Epithelial cell of esophagus (primary cell): Measurements from ENCODE around the gene ABCA4.

Experiments used
- DNase-seq: peaks from one replicate; pipeline ENCODE4 v3.0.0; 2010; ENCODE audit warnings: low read depth
- H3K4me3 ChIP-seq: 2 replicates; pipeline ENCODE4 v1.5.1; 2011; ENCODE audit warnings: mild to moderate bottlenecking, low read length, control low read depth
- TF ChIP-seq, protein P1 (sequence below): IDR thresholded peaks from 2 replicates; pipeline ENCODE4 v1.5.1; 2011; ENCODE audit warnings: low read depth, mild to moderate bottlenecking, low read length, control low read depth, inconsistent platforms; ENCODE audit not compliant: insufficient read depth; ENCODE audit errors: missing control alignments

ABCA4 gene

GRCh38 chr1:94098585-94099111 lies 22.3 kb downstream of the ABCA4 start:
- TF ChIP-seq, protein P1, sequence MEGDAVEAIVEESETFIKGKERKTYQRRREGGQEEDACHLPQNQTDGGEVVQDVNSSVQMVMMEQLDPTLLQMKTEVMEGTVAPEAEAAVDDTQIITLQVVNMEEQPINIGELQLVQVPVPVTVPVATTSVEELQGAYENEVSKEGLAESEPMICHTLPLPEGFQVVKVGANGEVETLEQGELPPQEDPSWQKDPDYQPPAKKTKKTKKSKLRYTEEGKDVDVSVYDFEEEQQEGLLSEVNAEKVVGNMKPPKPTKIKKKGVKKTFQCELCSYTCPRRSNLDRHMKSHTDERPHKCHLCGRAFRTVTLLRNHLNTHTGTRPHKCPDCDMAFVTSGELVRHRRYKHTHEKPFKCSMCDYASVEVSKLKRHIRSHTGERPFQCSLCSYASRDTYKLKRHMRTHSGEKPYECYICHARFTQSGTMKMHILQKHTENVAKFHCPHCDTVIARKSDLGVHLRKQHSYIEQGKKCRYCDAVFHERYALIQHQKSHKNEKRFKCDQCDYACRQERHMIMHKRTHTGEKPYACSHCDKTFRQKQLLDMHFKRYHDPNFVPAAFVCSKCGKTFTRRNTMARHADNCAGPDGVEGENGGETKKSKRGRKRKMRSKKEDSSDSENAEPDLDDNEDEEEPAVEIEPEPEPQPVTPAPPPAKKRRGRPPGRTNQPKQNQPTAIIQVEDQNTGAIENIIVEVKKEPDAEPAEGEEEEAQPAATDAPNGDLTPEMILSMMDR = no peak
- no peak overlapping the region for H3K4me3 ChIP-seq
- no peak for DNase-seq

DNA sequence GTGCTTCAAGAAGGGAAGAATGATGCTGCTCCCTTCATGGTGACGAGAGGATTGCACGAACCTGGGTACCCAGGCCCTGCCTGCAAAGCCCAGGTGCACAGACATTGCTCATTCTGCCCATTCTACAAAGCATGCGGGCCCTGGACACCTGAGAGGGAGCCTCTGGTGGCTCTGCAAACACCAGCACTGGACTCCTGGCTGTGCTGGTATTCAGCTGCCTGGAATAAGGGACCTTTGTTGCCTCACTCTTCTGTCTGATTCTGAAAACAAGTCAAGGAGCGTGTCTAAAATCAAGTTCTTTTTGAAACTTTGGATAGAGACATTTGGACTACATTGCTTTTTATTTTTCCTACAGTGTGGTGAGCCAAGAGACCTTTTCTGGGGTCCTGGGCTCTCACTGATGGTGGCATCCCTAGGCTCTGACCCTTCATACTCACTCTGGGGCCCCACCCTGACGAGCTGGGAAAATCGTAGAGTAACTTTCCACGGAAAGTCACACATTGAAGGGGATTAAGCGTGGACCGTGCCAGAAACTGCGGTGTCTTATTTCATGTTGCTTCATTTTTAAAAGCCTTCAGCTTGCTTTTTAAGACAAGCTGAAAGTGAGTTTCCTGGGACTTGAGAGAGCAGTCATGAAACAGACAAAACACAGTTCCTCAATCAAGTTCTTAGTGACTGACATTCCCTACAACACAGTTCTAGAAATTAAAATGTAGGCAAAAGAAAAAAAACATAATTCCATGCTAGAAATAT lies 24.0 kb downstream of the ABCA4 start:
- TF ChIP-seq, protein P1 = no peak
- no peak overlapping the region for H3K4me3 ChIP-seq

DNA sequence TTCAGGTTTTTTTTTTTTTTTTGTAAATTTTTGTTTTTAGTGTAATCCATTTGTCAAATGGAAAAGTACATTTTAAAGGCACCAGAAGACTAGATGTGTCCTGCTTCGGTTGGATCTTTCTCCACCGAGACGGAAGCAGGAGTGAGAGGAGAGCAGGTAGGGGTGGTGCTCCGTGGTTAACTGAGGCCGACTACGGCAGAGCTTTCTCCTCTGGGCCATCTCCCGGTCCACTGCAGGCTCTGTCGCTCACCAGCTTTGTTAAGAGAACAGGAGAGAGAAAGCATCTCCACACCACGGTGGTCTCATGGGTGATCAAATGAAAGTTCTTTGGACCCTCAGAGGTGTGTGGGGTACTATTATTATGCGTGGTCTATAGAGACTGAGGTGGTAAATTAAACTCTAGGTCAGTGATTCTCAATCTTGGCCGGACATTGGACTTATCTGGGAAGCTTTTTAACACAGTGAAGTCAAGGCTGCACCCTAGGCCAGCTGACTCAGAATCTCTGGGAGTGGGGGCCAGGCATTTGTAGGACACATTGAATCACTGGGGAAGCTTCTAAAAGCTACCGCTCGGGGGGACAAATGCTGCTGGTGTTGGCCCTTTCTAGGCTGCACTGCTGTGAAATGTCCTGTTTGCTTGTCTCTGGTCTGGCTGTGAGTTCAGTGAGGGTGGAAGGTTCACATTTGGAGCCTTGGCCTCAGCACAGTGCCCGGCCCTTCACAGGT lies 25.0 kb downstream of the ABCA4 start:
- no peak for DNase-seq
- TF ChIP-seq, protein P1 = no peak
- H3K4me3 ChIP-seq = no peak overlapping the region

More for the DNA sequence above, 24.0 kb downstream of the ABCA4 start:
- no peak for DNase-seq

DNA sequence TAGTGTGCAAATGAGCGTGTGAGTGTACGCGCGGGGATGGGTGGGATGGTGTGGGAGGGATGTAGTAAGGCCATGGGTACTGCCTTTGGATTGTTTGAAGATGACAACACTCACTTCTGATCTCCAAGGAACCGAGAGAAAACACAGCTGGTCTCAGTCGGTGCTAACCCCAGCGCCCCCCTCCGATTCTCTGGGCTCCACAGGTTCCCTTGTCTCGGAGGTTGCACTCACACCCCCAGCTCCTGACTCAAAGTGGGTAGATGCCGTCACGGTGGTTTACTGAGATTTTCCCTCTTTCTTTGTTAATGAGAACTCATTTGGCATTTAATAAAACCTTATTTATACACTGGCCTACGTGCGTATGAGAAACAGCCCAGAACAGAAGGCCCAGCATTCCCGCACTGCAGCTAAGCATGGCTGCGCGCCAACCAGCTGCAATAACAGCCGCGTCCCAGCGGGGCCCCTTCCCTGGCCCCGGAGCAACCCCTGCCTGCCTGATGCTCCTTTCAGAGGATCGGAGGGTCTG lies 25.8 kb downstream of the ABCA4 start:
- H3K4me3 ChIP-seq = no peak overlapping the region
- DNase-seq = no peak
- TF ChIP-seq, protein P1 = no peak

DNA sequence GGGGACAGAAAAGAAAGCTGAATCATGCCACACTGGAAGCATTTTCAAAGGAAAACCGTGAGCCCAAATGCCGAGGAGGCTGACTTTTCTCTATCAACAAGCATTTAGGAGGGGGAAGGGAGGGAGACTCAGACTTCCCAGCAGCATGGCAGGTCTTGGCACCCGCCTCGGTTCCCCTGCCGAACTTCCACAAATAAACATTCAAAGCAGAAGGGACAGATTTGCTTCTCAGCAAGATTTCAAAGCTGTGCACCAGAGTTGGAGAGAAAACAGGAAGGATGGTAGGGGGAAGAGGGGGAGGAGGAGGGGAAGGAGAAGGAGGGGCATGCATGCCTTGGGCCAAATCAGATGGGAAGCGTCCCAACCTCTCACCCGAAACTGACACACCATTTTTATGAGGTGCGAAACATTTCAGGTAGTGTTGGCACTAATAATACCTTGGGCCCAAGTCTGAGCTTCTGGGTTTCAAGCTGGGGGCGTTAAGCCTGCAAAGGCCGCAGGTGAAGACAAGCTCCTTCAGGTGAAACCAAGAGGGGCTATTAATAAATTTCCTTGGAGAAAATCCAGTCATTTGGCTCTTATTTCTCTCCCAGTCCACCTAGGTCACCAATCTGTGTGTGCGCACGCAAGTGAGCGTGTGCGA lies 26.4 kb downstream of the ABCA4 start:
- no peak for DNase-seq
- TF ChIP-seq, protein P1 = no peak
- H3K4me3 ChIP-seq = no peak overlapping the region

DNA sequence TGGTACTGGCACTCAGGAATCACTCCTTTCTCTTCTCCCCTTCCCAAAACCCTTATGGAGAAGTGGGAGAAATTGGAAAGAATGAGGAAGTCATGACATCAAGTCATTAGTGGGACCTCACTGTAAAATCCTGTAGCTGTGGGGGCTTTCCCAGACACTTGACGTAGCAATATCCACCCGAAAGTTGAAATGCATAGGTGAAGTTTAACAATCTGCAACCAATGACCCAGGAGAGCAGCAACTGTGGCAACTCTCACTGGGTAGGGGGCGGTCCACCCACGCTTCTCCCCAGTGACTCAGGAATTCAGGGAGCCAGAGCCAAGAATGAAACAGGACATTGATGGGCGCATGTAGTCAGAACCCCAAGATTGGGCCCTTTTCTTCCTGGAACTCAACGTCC lies 27.0 kb downstream of the ABCA4 start:
- DNase-seq = no peak
- TF ChIP-seq, protein P1 = no peak
- no peak overlapping the region for H3K4me3 ChIP-seq
